K562 (cell line): Measurements from ENCODE around the gene FOXL2NB. TPM values are rescaled to one million over a fixed set of nuclear protein-coding genes. Genes with fewer than 3 reads are reported as not detected.

ENCODE experiments used
- ATAC-seq: fragments of 200-7000 bp; cut with Tn5 transposase; 3 replicates; pipeline ENCODE4 v1.9.1; 2020; ENCODE audit warnings: moderate library complexity
- BruUV-seq: library from RNA; stranded (reverse); fragments of 400-500 nt; replicated peaks from 2 replicates; lab custom pipeline; 2021; lab: Mats Ljungman, UMichigan
- CTCF ChIA-PET: fragments of 300-600 bp; formaldehyde crosslinking; extraction: SDS; loops from one replicate; lab custom pipeline; 2021; ENCODE audit warnings: low intra/inter-chr PET ratio; lab: Yijun Ruan, JAX
- POLR2A ChIA-PET: fragments of 300-600, 350-650 bp; sonication (Branson Sonifier 250); formaldehyde crosslinking; extraction: SDS; loops from one replicate; lab custom pipeline; 2021; ENCODE audit warnings: antibody characterized with exemption, inconsistent platforms; lab: Yijun Ruan, JAX
- DNase-seq, 4 experiments: peaks; one replicate each; pipeline versions ENCODE4 v3.0.0 to v3.0.0-alpha.2; 2011 to 2018; ENCODE audit warnings: low spot score in 3 of 4, mixed read lengths in 3 of 4; ENCODE audit errors: extremely low read depth in 1 of 4
- FAIRE-seq: peaks from 2 replicates; lab custom pipeline; 2011; peaks lifted over from hg19 to GRCh38; lab: Jason Lieb, UNC
- H2AFZ ChIP-seq: 2 replicates; pipeline ENCODE4 v1.6.0; 2011; ENCODE audit warnings: low read depth, low read length, control low read depth, inconsistent platforms
- H3K27ac ChIP-seq: fragments of 200-600 bp; 3 replicates; pipeline ENCODE4 v1.8.0; 2011; ENCODE audit warnings: low read depth, mild to moderate bottlenecking, control low read depth, inconsistent platforms, low read length, moderate library complexity, mixed read lengths; ENCODE audit errors: extremely low read depth
- H3K27me3 ChIP-seq, 2 experiments: fragments of 300-600 bp in 1 of 2; 2 replicates in 1 of 2; 3 replicates in 1 of 2; pipeline versions ENCODE4 v1.6.0 to v1.8.0; 2011; ENCODE audit warnings: inconsistent platforms in 2 of 2, low read length in 2 of 2, mild to moderate bottlenecking in 1 of 2, mixed read lengths in 1 of 2, moderate library complexity in 1 of 2; ENCODE audit not compliant: control insufficient read depth in 2 of 2, insufficient read depth in 2 of 2
- H3K36me3 ChIP-seq: fragments of 300-600 bp; 3 replicates; pipeline ENCODE4 v1.8.0; 2011; ENCODE audit warnings: mild to moderate bottlenecking, low read length, inconsistent platforms; ENCODE audit not compliant: control insufficient read depth, insufficient read depth
- H3K4me1 ChIP-seq, 2 experiments: fragments of 200-600 bp in 1 of 2; replicated peaks in 1 of 2; 2 replicates in 1 of 2; 3 replicates in 1 of 2; pipeline versions ENCODE4 v1.5.1 to v1.8.0; 2011; ENCODE audit warnings: inconsistent platforms in 2 of 2, low read length in 2 of 2, mild to moderate bottlenecking in 1 of 2, mixed read lengths in 1 of 2, moderate library complexity in 1 of 2; ENCODE audit not compliant: control insufficient read depth in 2 of 2, insufficient read depth in 2 of 2
- H3K4me2 ChIP-seq: 2 replicates; pipeline ENCODE4 v1.6.1; 2011; ENCODE audit warnings: low read length, control low read depth, inconsistent platforms, mixed read lengths; ENCODE audit not compliant: insufficient read depth
- H3K4me3 ChIP-seq: fragments of 200-600 bp; sonication (generic), shearing (Covaris generic); 2 replicates; pipeline ENCODE4 v1.5.1; 2016; ENCODE audit warnings: control low read depth, inconsistent platforms
- H3K79me2 ChIP-seq: fragments of 200-600 bp; 3 replicates; pipeline ENCODE4 v1.8.0; 2011; ENCODE audit warnings: low read length, inconsistent platforms; ENCODE audit not compliant: control insufficient read depth, insufficient read depth
- H3K9ac ChIP-seq, 2 experiments: 2 replicates each; pipeline versions ENCODE4 v1.6.0 to v1.6.1; 2011; ENCODE audit warnings: low read depth in 2 of 2, low read length in 2 of 2, control low read depth in 1 of 2, inconsistent platforms in 1 of 2, mild to moderate bottlenecking in 1 of 2, mixed read lengths in 1 of 2; ENCODE audit not compliant: insufficient read depth in 1 of 2
- H3K9me1 ChIP-seq: one replicate; pipeline ENCODE4 v1.6.0; 2011; ENCODE audit warnings: inconsistent platforms, mild to moderate bottlenecking, low read length, moderate library complexity; ENCODE audit not compliant: control insufficient read depth, insufficient read depth
- H3K9me3 ChIP-seq: replicated peaks from 2 replicates; pipeline ENCODE4 v1.5.1; 2011; ENCODE audit warnings: low read depth, low read length, inconsistent platforms; ENCODE audit not compliant: control insufficient read depth, insufficient read depth
- H4K20me1 ChIP-seq: replicated peaks from 2 replicates; pipeline ENCODE4 v1.6.1; 2011; ENCODE audit warnings: low read length, inconsistent platforms, mixed read lengths; ENCODE audit not compliant: control insufficient read depth, insufficient read depth
- DNMT1 ChIP-seq: fragments of 450-650 bp; IDR thresholded peaks from 2 replicates; pipeline ENCODE4 v1.6.1; 2016; ENCODE audit warnings: antibody characterized with exemption, mild to moderate bottlenecking
- FOXP1 ChIP-seq: sonication (generic); formaldehyde crosslinking; IDR thresholded peaks from 2 replicates; pipeline ENCODE4 v1.8.0; 2022; ENCODE audit warnings: mild to moderate bottlenecking, missing genetic modification reagents
- JUN ChIP-seq, 2 experiments: sonication (generic) in 1 of 2; formaldehyde crosslinking in 1 of 2; IDR thresholded peaks; 2 replicates each; pipeline versions ENCODE4 v1.6.1 to v1.8.0; 2012 to 2022; ENCODE audit warnings: borderline replicate concordance in 2 of 2, mild to moderate bottlenecking in 2 of 2, improper control_type of control experiment in 1 of 2, low read depth in 1 of 2, low read length in 1 of 2, missing genetic modification reagents in 1 of 2
- NCOA1 ChIP-seq: fragments of 450-650 bp; IDR thresholded peaks from 2 replicates; pipeline ENCODE4 v1.6.1; 2016; ENCODE audit warnings: low read depth
- OTX1 ChIP-seq: fragments of 450-650 bp; formaldehyde crosslinking; IDR thresholded peaks from 2 replicates; pipeline ENCODE4 v1.4.0; 2022; ENCODE audit warnings: mild to moderate bottlenecking
- THRAP3 ChIP-seq: fragments of 450-650 bp; IDR thresholded peaks from 2 replicates; pipeline ENCODE4 v1.6.1; 2016; ENCODE audit warnings: mild to moderate bottlenecking, inconsistent platforms, borderline replicate concordance
- XRCC4 ChIP-seq: IDR thresholded peaks from one replicate; pipeline ENCODE4 v1.6.1; 2011; ENCODE audit not compliant: insufficient read depth, insufficient read length; ENCODE audit errors: extremely low read depth
- ZC3H4 ChIP-seq: sonication (generic); formaldehyde crosslinking; IDR thresholded peaks from 2 replicates; pipeline ENCODE4 v1.9.0; 2021; ENCODE audit warnings: missing genetic modification reagents, borderline replicate concordance
- WGBS: fragments of 100-300 bp; shearing (Covaris generic); methylation state at CpG from one replicate; pipeline ENCODE4 v1.1.6; 2016; ENCODE audit warnings: low coverage, mixed read lengths; ENCODE audit not compliant: insufficient coverage; ENCODE audit errors: missing lambda C conversion rate; 5-methylcytosine and 5-hydroxymethylcytosine counted together
- in situ Hi-C: fragments of 300-500 bp; cut with MboI; formaldehyde crosslinking; loops from 4 replicates; pipeline ENCODE4 v1.15.0; 2018; ENCODE audit warnings: inconsistent platforms, mixed read lengths
- intact Hi-C: fragments of 100-400 bp; cut with micrococcal nuclease; formaldehyde crosslinking; loops from 2 replicates; pipeline ENCODE4 v1.14.2; 2022
- polyA plus RNA-seq, 8 experiments: library from polyadenylated mRNA; depleted of rRNA in 4 of 8; stranded (reverse) in 5 of 8; unstranded in 3 of 8; fragments of >200 nt; fragmentation: Nextera tagmentation in 2 of 8; fragmentation: Illumina TruSeq in 1 of 8; extraction: Ambion mirVana in 2 of 8; extraction: Trizol in 1 of 8; gene quantifications; 2 replicates each; pipeline versions ENCODE4 v1.2.1 to v1.2.3, GENCODE V29; 2011 to 2014; ENCODE audit warnings: inconsistent platforms in 1 of 8, missing spikeins in 1 of 8
- total RNA-seq, 7 experiments: library from RNA; depleted of rRNA in 6 of 7; stranded (reverse); fragments of >200 nt in 6 of 7; fragmentation: Illumina TruSeq in 2 of 7; extraction: Trizol in 2 of 7; gene quantifications; 2 replicates each; pipeline versions ENCODE4 v1.2.1 to v1.2.3, GENCODE V29; 2011 to 2021; ENCODE audit warnings: low replicate concordance in 1 of 7
- TF ChIP-seq, protein P1 (sequence below), 2 experiments: fragments of 200-800 bp in 1 of 2; sonication (Bioruptor generic) in 1 of 2; sonication (generic) in 1 of 2; formaldehyde crosslinking in 1 of 2; IDR thresholded peaks in 1 of 2; conservative IDR thresholded peaks in 1 of 2; 2 replicates each; pipeline versions ENCODE4 v1.5.0 to v1.6.1; 2016 to 2020; ENCODE audit warnings: missing compliant biosample characterization in 1 of 2, missing genetic modification characterization in 1 of 2, missing genetic modification reagents in 1 of 2
- TF ChIP-seq, protein P2 (sequence below): fragments of 250-450 bp; sonication (Bioruptor Pico); IDR thresholded peaks from 2 replicates; pipeline ENCODE4 v1.8.0; 2021; ENCODE audit warnings: moderate library complexity, mild to moderate bottlenecking, inconsistent platforms
- TF ChIP-seq, protein P3 (sequence below): sonication (generic); formaldehyde crosslinking; IDR thresholded peaks from 2 replicates; pipeline ENCODE4 v1.5.0; 2020; ENCODE audit warnings: missing genetic modification reagents

FOXL2NB gene
- total and polyA plus RNA-seq, 9 of the 15 experiments (the other 6 are each of a cell fraction or from before 2014, with no cell fraction given) = 0.71 to 17.4 (median 9.0) TPM

DNA sequence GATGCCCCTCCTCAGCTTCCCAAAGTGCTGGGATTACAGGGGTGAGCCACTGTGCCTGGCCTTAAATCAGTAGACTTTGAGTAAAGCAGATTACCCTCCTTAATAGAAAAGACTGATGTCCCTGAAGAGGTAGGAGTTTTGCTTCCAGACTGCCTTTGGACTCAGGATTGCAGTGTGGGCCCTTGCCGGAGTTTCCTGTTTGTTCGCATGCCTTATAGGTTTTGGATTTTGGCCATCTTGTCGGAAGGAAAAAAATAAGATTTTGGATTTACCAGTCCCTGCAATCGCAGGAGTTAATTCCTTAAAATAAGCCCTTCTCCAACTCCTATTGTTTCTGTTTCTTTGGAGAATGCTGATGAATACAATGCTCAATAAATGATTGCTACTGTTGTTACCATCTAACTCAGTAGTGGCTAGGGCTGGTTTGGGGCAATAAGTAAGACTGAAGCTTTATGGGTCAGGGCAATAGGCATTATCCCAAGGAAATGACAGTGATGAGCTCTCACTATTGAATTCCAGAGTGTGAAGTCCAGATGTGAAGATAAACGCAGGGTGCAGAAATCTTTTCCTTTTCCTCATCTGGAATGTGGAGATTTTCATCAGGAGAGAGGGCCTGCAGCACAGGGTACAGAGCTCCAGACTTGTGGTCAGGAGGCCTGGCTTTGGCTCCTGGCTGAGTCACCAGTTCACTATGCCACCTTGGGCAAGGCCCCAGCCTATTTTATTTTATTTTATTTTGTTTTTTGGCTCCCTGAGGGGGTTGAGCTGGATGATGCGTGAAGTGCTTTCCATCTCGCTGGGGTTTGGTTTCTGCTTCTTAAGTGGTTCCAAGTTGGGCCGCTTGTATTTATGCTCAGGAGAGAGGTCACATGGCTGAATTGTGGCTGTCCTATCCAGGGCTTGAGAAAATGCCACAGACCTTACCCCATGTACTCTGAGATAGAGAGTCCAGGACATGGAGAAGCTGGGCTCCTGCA is 25.4 kb upstream of the FOXL2NB start:
- ATAC-seq (no peak), DNase-seq (no peak), FAIRE-seq (no peak)
- Histone ChIP-seq H3K9me1 (no peaks in the 10 kb centered on the region), H3K4me1 (peaks cover 4 to 7% of the 10 kb centered on the region in 2 experiments; a peak in 4 of 5 replicates), H3K27ac (no peak overlapping the region), H3K27me3 (no peaks in the 10 kb centered on the region), H3K9me3 (no peaks in the 10 kb centered on the region), H3K4me2 (no peak overlapping the region), H3K4me3 (no peak overlapping the region), H3K36me3 (no peaks in the 10 kb centered on the region), H3K9ac (no peak overlapping the region), H4K20me1 (no peaks in the 10 kb centered on the region), H3K79me2 (no peaks in the 10 kb centered on the region), H2AFZ (no peak overlapping the region)
- ChIA-PET CTCF (interaction anchor here (2.5 kb wide), 1 partner anchor 223 kb away, joined by 16 read pairs; no protein-coding TSS in a partner anchor), POLR2A (interaction anchor here (0.6 kb wide), 1 partner anchor 89 kb away, joined by 3 read pairs; no protein-coding TSS in a partner anchor)
- 81% methylated on average over 7 of the region's 8 CpGs for WGBS
- intact Hi-C loops (loop anchor here (2.0 to 5.0 kb wide), 4 partner anchors 327 to 505 kb away; partner anchors contain the start of gene CEP70), in situ Hi-C loops (no loop called here)
- TF ChIP-seq, protein P1, sequence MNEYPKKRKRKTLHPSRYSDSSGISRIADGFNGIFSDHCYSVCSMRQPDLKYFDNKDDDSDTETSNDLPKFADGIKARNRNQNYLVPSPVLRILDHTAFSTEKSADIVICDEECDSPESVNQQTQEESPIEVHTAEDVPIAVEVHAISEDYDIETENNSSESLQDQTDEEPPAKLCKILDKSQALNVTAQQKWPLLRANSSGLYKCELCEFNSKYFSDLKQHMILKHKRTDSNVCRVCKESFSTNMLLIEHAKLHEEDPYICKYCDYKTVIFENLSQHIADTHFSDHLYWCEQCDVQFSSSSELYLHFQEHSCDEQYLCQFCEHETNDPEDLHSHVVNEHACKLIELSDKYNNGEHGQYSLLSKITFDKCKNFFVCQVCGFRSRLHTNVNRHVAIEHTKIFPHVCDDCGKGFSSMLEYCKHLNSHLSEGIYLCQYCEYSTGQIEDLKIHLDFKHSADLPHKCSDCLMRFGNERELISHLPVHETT (CRISPR knock-in tag; conservative IDR thresholded peaks at IDR 0.05 in 1 of 2, IDR thresholded peaks at IDR 0.05 in 1 of 2) = no peak
- TF ChIP-seq ZC3H4 (CRISPR knock-in tag) (no peak), XRCC4 (no peak), DNMT1 (no peak), THRAP3 (no peak), NCOA1 (no peak), OTX1 (no peak), JUN (IDR thresholded peaks at IDR 0.05; ENCODE audit: borderline replicate concordance, low read depth, low read length) (no peak), JUN (CRISPR knock-in tag; IDR thresholded peaks at IDR 0.05; ENCODE audit: borderline replicate concordance) (no peak), FOXP1 (CRISPR knock-in tag) (no peak)
- TF ChIP-seq, protein P2, sequence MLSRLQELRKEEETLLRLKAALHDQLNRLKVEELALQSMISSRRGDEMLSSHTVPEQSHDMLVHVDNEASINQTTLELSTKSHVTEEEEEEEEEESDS (CRISPR knock-in tag) = no peak
- TF ChIP-seq, protein P3, sequence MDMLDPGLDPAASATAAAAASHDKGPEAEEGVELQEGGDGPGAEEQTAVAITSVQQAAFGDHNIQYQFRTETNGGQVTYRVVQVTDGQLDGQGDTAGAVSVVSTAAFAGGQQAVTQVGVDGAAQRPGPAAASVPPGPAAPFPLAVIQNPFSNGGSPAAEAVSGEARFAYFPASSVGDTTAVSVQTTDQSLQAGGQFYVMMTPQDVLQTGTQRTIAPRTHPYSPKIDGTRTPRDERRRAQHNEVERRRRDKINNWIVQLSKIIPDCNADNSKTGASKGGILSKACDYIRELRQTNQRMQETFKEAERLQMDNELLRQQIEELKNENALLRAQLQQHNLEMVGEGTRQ (CRISPR knock-in tag) = no peak
- BruUV-seq = no TSS peak
